Measurements from ENCODE around the gene PKD1.
"Not testable (repeated sequence)": the region's sequence is repeated elsewhere in the genome, so short reads cannot be mapped to it uniquely, and the experiment has no call there.

DNA sequence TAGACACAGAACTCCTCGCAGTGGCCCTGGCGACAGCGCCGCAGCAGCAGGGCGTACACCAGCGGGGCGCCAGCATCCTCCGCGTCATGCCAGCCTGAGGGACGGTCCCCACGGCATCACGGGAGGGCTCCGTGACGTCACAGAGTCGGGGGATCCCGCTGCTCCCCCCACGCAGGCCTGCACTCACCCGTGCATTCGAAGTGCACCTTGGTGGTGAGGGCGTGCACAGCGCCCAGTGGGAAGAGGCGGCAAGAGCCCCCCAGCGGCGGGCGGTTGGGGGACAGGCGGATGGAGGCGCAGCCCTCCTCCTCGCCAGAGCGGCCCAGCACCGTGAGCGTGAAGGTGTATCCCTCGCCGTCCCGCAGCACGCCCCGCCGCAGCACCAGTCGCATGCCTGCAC is 29.5 kb downstream of the PKD1 start:
- TF ChIP-seq POLR2A, CTCF (IDR thresholded peaks at IDR 0.05): not testable (repeated sequence)

Data from body of pancreas (tissue), 4 donors.